Measurements from ENCODE around the gene AK9.

DNA sequence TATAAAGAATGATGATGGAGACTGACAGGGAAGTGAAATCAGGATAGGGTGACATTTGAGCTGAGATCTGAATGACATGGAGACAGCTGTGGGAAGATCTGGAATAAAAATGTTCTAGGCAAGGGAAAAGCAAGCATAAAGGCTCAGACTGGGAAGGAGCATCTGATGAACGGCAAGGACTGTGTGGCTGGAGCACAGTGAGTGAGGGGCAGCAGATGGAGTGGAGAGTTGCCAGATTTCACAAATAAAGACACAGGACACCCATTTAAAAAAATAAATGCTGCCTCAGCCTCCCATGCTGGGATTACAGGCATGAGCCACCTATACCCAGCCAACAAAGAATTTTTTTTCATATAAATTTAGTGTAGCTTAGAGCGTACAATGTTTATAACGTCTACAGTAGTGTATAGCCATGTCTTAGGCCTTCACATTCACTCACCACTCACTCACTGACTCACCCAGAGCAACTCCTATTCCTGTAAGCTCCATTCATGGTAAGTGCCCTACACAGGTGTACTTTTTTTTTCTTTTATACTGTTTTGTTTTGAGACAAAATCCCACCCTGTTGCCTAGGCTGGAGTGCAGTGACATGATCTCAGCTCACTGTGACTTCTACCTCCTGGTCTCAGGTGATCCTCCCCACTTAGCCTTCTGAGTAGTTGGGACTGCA, 205.6 kb downstream of the AK9 start:
- TF ChIP-seq POLR2AphosphoS5 (IDR thresholded peaks at IDR 0.05; ENCODE audit: borderline replicate concordance, low read depth, low read length) (no peak), EZH2 (IDR thresholded peaks at IDR 0.05) (no peak), FOXP2 (optimal IDR thresholded peaks at IDR 0.05; ENCODE audit: control extremely low read depth, extremely low read length, insufficient read depth) (no peak)

Measured in SK-N-MC (cell line).